Colonic mucosa (tissue), 4 donors: Measurements from ENCODE around the gene B4GALT4. TPM values are rescaled to one million over a fixed set of nuclear protein-coding genes. Genes with fewer than 3 reads are reported as not detected.

Experiments used
- DNase-seq: peaks from one replicate; pipeline ENCODE4 v3.0.0-alpha.2; 2020
- H3K27ac ChIP-seq: fragments of 200-600 bp; one replicate; pipeline ENCODE4 v1.8.0; 2021
- H3K27me3 ChIP-seq: fragments of 200-600 bp; one replicate; pipeline ENCODE4 v1.8.0; 2021
- H3K36me3 ChIP-seq: fragments of 200-600 bp; one replicate; pipeline ENCODE4 v1.8.0; 2021
- H3K4me1 ChIP-seq: fragments of 200-600 bp; one replicate; pipeline ENCODE4 v1.8.0; 2021; ENCODE audit warnings: mild to moderate bottlenecking
- H3K4me3 ChIP-seq: fragments of 200-600 bp; one replicate; pipeline ENCODE4 v1.8.0; 2021
- H3K9ac ChIP-seq, 2 donors: one replicate each; pipeline ENCODE4 v1.7.0; 2013; ENCODE audit warnings: control low read depth in 2 of 2, low read depth in 2 of 2, low read length in 2 of 2
- H3K9me3 ChIP-seq: fragments of 200-600 bp; one replicate; pipeline ENCODE4 v1.8.0; 2021
- CTCF ChIP-seq: fragments of 200-600 bp; IDR thresholded peaks from one replicate; pipeline ENCODE4 v1.8.0; 2022; ENCODE audit warnings: antibody characterized with exemption, mild to moderate bottlenecking
- intact Hi-C: fragments of 100-400 bp; cut with DNase I; formaldehyde crosslinking; loops from one replicate; pipeline ENCODE4 v1.14.1; 2022
- total RNA-seq, 2 donors: library from RNA; stranded (reverse); fragmentation: NEBNext Ultra II Directional in 1 of 2; extraction: Animal tissue kit (Norgen Biotek cat#: 25700) in 1 of 2; gene quantifications; one replicate each; pipeline ENCODE4 v1.2.1, GENCODE V29; 2021
- donor health status: healthy.
- donor health status: DM: no; HTN: no; CAD: no.
- donor health status: DM: no; HTN: no; CAD: no.

Gene B4GALT4
- total RNA-seq, 2 donors from 2014 or later = 43.1 to 54.5 TPM

- no peak for DNase-seq
- Histone ChIP-seq H3K9me3 (no peaks in the 10 kb centered on the region), H3K4me1 (no peaks in the 10 kb centered on the region), H3K9ac (no peak overlapping the region), H3K27me3 (no peaks in the 10 kb centered on the region), H3K36me3 (no peaks in the 10 kb centered on the region), H3K4me3 (no peak overlapping the region), H3K27ac (no peak overlapping the region)
- intact Hi-C loops = no loop called here
- TF ChIP-seq CTCF = no peak
These were observed 44.8 kb downstream of the B4GALT4 start for GRCh38 chr3:119195911-119196310.

GRCh38 chr3:119195151-119195476, 45.6 kb downstream of the B4GALT4 start:
- H3K9me3 ChIP-seq = no peaks in the 10 kb centered on the region
- intact Hi-C loops = no loop called here
- no peak overlapping the region for H3K4me3 ChIP-seq
- no peaks in the 10 kb centered on the region for H3K4me1 ChIP-seq
- no peak overlapping the region for H3K27ac ChIP-seq
- no peaks in the 10 kb centered on the region for H3K36me3 ChIP-seq
- no peak overlapping the region for H3K9ac ChIP-seq
- no peak for TF ChIP-seq CTCF
- DNase-seq = no peak
- H3K27me3 ChIP-seq = no peaks in the 10 kb centered on the region

- Histone ChIP-seq H3K4me1 (no peaks in the 10 kb centered on the region), H3K36me3 (no peaks in the 10 kb centered on the region), H3K4me3 (no peak overlapping the region), H3K27me3 (no peaks in the 10 kb centered on the region), H3K9ac (no peak overlapping the region), H3K9me3 (no peaks in the 10 kb centered on the region), H3K27ac (no peak overlapping the region)
- no peak for TF ChIP-seq CTCF
- intact Hi-C loops = no loop called here
- no peak for DNase-seq
These were observed 46.2 kb downstream of the B4GALT4 start for GRCh38 chr3:119194237-119195150.

- no peaks in the 10 kb centered on the region for H3K36me3 ChIP-seq
- H3K9me3 ChIP-seq = no peaks in the 10 kb centered on the region
- H3K4me3 ChIP-seq = no peak overlapping the region
- H3K4me1 ChIP-seq = no peaks in the 10 kb centered on the region
- no peak for TF ChIP-seq CTCF
- no peaks in the 10 kb centered on the region for H3K27me3 ChIP-seq
- intact Hi-C loops = no loop called here
- H3K27ac ChIP-seq = no peak overlapping the region
- no peak overlapping the region for H3K9ac ChIP-seq
- no peak for DNase-seq
These were observed 48.9 kb downstream of the B4GALT4 start for GRCh38 chr3:119191800-119192199.

- no peaks in the 10 kb centered on the region for H3K27me3 ChIP-seq
- no peak overlapping the region for H3K9ac ChIP-seq
- no peak for DNase-seq
- H3K27ac ChIP-seq = no peak overlapping the region
- TF ChIP-seq CTCF = no peak
- no peaks in the 10 kb centered on the region for H3K36me3 ChIP-seq
- intact Hi-C loops = no loop called here
- no peaks in the 10 kb centered on the region for H3K9me3 ChIP-seq
- H3K4me1 ChIP-seq = no peaks in the 10 kb centered on the region
- H3K4me3 ChIP-seq = no peak overlapping the region
These were observed 53.4 kb downstream of the B4GALT4 start for GRCh38 chr3:119187266-119187665.
